Midbrain (tissue), 1 donor: ENCODE data around the gene EDARADD.

Experiments
- DNase-seq: peaks from one replicate; lab custom pipeline; 2025; lab: John Stamatoyannopoulos, UW

Gene EDARADD

DNA sequence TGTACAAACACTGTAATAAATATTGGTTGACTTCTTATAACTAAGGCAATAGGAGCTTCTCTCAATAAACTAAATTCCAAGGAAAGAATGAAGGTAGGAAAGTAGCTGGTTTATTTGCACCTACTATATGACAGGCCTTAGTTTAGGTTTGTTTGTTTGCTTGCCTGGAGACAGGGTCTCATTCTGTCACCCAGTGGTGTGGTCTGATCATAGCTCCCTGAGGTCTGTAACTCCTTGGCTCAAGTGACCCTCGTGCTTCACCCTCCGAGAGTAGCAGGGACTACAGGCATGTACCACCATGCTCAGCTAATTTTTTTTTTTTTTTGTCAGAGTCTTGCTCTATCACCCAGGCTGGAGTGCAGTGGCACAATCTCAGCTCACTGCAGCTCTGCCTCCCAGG is 1.9 kb upstream of the EDARADD start:
- DNase-seq: no peak

DNA sequence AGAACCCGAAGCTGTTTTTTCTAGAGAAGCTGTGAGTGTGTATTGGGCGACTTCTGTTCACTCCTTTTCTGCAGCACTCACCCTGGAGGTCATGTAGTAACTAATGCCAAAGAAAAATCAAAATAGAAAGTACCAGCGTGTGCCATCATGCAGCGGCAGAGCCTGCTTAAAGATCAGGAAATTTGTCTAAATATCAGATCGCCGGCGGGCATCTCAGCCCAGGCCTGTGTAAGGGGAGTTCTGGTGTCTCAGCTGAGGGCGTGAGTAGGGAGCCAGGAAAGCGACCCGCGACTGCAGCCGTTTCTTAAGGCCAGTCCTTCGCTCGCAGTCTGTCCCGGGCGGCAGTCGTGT is 768 bp downstream of the EDARADD start:
- DNase-seq: no peak

DNA sequence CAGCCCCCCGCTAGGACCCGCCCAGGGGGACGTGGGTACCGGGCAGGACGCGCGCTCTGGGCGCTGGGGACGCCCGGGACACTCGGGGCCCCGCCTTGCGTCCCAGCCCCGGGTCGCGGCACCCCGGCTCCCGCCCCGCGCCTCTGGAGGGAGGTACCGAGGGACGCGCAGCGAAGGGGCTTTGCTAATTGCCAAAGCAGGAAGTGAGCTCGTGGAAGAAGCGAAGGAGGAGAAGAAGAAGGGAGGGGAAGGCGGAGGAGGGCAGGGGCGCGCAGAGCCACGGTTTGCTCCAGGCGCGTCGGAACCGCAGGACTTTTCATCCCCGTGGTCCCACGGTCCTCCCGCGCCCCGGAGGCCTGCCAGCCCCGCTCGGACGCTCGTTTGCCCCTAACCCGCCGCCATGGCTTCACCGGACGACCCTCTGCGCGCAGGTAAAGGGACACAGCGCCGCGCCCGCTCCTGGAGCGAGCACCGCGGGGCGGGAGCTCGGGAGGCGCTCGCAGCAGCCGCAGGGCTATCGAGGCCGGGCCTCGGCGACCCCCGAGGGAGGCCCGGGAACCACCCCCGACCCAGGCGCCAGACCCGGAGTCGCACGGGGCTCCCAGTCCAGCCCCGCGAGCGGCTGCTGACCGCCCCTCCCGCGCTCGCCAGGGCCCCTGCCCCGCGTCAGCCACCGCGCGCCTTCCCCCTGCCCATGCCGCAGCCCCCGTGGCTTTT is 1.3 kb downstream of the EDARADD start:
- DNase-seq: no peak

DNA sequence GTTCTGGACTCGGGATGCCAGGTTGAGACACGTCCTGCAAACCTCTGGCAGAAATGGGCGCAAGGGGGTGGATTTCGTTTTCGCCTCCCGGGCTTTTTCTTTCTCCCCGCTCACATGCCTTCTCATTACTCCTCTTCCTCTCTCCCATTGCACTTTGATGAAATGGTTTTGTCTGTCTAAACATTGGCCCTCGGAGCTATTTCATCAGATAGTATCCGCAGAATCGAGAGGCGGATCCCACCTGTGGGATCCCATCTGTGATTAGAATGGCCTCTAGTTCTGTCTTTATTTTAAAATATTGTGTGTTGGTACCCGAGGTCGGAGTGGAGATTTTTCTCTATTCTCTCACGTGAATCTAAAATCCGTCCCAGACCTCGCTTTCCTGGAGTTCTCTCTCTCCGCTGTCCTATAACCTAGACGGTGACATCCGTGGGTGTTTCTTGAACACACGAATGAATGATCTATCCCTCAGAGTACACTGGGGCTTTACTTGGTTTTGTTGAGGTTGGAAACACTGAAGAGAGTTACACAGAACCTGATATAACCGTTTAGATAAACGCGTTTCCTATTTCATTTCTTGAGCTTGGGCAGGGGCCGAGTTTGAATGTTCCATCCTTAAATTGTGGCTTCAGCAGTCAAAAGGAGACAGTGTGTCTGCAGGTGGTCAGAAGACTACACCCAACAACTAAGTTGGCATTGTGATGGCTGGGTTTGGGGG is 2.0 kb downstream of the EDARADD start:
- DNase-seq: no peak

DNA sequence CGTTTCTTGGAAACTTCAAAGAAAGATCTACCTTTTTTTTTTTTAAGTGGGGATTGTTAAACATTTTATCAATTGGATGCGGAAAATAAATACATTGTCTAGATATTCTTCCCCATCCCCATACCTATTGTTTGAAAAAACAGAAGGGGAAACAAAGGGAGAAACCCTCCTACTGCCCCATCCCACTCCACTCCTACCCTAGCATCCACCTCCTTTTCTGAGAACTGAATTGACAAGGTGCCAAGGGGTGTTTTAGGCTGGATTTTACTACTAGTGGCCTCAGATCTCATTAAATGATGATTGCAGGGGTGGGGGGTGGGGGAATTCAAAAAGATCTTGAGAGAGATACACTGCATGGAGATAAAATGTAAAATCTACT is 2.6 kb downstream of the EDARADD start:
- DNase-seq: no peak

DNA sequence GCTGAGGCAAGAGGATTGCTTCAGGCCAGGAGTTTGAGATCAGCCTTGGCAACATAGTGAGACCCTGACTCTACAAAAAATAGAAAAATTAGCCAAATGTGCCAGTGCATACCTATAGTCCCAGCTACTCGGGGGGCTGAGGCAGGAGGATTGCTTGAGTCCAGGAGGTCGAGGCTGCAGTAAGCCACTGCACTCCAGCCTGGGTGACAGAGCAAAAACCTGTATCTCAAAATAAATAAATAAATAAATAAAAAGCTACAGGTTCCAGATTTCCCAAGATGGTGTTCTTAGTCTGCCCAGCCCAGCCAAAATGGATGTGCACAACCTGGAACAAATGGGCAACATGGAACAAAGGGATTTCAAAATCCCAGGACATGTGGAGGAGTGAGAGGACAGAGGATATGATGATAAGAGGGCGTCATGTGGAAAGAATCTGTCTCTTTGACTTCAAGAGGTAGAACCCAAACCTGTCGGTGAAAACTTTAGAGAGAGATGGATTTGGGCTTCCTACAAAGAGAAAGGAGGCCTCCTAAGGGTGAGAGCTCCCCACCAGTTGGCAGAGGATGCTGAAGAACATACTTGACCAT is 3.2 kb downstream of the EDARADD start:
- no peak for DNase-seq

DNA sequence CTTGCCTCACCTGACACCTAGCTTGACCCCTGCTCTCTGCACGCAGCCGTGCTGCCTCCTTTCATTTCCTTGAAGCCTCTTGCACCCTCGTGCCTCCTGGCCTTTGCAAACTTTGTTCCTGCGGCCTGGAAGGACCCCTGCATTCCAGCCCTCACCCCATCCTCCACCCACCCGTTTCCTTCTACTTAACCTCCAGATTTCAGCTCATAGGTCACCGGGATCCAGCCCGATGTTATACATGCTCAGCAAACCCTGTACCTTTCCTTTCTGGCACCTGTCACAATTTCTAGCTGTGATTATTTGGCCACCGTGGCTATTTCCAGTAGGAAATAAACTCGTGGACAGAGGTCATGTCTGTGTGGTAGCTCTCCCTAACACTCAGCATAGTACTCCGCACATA is 4.5 kb downstream of the EDARADD start:
- no peak for DNase-seq

DNA sequence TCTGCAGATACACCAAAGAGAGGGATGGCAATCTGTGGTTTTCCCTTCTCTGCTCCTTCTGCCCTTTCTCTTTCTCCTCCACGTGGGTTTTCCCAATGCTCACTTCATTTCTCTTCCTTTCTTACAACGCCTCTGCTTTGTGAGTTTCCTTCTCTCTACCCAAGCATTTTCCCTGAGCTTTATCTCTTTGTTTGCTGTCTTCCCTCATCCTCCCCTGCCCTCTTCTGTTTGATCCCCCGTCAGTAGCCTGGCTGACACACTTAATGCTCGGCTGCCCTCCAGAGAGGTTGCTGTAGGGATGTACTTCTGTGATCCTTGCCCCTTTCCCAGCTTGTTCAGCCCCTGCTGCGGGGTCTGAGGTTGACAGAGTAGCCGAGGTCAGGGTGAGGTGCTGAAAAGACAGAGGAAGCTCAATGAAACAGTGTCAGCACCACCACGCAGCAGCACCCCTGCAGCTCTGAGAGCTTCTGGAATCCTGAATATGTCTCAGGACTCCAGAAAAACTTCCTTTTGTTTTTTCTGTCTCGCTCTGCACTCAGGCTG is 6.0 kb downstream of the EDARADD start:
- no peak for DNase-seq

DNA sequence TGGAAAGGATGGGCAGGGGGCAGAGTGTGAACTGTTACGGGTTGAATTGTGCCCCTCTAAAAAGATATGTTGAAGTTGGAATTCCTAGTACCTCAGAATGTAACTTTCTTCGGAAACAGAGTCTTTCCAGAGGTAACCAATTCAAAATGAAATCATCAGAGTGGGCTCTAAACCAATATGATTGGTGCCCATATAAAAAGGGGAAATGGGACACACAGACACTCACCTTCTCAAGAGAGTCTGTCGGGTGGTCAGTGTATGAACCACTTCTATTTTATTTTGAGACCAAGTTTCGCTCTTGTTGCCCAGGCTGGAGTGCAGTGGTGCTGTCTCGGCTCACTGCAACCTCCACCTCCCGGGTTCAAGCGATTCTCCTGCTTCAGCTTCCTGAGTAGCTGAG is 7.6 kb downstream of the EDARADD start:
- no peak for DNase-seq

DNA sequence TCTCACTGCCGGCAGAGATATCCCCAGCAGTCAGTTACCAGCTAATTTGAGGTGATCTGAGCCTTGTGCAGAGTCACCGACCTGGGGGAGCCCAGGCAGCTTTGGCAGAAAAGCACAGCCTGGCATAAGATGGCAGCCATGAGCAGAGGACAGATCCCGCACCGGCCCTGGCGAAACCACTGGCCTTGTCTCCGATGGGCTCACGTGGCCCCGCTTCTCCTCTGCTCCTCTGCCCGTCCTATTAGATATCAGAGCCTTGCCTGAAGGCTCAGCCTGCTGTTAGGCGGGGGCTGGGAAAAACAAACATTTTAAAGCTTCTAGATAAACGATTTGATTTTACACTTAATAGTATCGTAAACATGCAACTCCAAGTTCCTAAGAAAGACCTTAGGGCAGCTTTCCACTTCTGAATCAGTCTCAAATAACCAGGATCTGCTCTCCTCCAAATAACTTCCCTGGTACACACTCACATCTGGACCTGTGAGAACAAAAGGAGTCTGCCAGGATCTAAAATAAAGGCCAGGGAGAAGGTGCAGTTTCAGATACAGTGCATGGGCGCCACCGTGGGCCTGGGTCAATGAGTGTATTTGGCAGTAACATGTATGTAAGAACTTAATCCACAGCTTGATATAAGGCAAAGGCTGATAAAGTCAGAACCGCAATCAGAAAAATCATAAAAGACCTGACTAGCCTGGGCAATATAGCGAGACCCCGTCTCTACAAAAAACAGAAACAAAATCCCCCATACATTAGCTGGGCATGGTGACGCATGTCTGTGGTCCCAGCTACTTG is 10.0 kb downstream of the EDARADD start:
- no peak for DNase-seq

DNA sequence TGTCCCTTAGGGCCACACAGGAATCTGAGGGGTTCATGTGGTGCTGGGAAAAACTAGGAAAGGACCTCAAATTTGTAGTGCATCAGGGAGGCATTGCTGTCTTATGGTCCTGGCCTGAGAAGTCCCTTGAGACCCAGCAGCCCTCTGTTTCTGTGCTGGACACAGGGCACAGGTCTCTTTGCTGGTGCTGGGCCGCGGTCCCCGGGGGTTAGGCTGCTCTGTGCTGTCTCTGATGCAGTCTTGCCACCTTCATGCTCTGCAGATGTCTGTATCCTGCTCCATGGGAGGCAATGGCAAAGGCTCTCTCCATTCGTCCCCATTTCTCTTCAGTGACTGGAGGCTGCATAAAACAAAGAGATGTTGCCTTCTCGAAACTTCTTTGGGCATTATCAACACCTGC is 13.0 kb downstream of the EDARADD start:
- DNase-seq: no peak

DNA sequence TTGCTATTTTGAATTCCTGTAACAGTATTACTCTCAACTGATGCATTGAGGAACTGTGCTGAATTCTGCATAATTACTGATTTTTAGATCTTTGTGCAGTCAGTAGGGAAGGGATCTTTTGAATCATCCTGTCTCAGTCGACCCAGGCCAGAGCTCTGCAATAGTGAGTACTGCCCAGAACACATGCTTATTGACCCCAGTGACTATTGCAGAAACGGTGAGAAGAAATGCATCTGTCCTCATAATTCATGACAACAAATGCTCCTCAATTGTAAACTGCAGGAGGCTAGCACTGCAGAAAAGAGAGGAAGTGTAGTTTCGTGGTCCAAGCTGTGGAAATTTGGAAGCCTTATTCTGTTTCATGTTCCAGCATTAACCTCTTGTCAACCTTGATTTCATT is 19.6 kb downstream of the EDARADD start:
- no peak for DNase-seq

DNA sequence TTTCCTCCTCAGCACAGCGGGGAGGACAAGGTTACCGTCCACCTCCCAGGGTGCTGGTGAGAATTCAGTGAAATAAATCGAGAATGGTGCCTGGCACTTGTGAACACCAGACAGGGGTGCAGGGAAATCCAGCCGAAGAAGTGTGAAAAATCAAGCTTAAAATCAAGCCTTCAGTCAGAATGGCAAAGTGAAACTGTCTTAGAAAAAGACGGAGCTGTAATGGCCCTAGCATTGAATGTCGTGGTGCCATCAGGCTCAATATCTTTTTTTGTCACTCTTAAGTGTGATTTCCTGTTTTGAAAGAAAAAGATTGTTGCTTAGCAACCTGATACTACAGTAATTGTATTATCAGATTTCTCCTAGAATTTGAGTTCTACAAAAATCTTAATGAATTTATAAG is 22.1 kb downstream of the EDARADD start:
- no peak for DNase-seq

DNA sequence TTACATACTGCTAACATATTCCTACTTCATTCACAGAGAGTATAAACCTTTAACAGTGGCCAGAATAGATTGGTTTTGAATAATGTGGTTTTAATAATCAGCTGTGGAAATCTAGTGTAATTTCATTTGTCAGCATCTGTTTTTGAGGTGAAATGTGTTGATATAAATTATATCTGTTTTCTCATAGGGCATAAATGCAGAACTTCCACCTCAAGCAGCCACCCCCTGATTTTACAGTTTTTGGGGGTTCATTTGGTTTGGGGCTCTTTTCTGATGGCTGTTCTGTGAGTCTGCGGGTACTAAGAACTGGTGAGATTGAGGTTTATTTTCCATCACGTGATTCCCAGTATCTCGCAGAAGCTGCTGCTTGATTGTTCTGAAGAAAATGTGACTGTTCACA is 23.2 kb downstream of the EDARADD start:
- no peak for DNase-seq

DNA sequence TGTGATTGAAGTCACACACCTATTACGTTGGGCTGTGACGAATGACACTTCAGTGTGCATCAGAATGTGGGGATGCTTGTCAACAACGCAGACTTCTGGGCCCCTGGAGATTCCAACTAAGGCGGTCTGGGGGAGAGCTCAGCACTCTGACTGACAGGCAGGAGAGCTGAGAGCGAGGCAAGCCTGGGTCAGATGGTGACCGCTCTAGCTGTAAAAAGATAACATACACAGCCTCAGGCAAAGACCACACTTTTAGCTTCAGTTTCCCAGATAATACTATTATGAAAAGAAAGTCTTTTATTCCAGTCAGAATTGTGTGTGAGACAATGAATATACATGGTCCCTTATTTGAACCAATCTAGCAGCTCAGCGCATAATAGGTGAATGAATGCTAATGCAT is 25.4 kb downstream of the EDARADD start:
- DNase-seq: no peak

DNA sequence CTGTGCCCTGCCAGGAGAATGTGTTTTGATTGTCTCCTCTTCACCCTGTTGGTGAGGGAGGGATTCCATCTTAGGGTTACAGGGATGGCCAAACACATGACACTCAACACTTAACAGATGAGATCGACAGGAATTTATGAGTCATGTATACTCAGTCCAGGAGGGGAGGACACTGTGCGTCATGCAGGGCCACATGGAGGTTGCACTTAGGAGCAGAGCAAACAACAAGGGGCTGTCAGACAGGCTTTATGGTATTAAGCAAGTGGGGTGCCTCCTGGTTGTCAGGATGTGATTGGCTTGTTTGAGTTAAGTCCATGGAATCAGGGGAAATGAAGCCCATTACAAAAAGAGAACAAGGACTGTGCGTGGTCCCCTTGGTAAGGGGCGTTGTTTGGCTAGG is 26.9 kb downstream of the EDARADD start:
- no peak for DNase-seq

DNA sequence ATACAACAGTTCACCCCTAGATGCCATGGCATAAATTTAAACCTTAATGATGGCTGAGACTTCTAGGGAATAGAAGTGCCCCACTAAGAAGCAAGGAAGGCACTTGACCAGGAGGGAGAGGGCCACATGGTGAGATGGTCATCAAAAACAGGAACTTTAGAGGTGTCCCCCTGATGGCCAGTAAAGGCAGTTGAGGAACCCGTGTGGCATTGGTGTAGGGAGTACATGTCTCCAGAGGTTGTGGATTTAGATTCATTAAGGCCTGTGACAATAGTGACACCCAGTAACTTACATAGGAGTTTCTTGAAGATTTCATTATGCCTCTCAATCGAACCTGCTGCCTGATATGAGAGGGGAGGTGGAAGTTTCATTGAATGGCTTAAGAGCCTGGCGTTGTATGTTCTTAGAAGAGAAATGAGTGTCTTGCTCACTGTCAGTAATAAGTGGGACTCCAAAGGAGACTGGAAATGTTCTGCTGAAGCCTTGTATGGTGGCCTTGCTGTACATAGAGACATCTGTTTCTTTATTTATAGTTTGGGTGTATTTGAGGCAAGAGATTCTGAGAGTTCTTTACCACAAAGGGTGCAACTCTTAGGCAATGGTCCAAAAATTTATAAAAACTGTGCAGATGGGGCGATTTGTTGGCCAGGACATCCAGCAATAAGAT is 27.9 kb downstream of the EDARADD start:
- no peak for DNase-seq

DNA sequence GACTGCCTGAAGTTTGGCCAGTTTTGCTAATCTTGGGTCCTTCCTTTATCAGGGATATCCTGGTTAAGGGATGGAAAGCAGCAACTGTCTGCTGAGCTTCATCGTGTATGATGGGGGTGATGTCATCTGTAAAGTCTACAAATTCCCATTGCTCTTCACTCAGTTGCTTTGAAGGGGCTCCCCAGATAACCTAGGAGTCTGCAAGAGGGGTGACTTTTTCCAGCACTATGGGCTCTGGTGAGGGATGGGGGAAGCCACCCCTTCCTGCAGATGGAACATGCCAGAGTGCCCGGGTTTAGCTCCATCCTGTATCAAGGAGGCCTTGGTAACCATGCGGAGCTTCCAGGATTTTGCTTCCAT is 28.4 kb downstream of the EDARADD start:
- DNase-seq: no peak

DNA sequence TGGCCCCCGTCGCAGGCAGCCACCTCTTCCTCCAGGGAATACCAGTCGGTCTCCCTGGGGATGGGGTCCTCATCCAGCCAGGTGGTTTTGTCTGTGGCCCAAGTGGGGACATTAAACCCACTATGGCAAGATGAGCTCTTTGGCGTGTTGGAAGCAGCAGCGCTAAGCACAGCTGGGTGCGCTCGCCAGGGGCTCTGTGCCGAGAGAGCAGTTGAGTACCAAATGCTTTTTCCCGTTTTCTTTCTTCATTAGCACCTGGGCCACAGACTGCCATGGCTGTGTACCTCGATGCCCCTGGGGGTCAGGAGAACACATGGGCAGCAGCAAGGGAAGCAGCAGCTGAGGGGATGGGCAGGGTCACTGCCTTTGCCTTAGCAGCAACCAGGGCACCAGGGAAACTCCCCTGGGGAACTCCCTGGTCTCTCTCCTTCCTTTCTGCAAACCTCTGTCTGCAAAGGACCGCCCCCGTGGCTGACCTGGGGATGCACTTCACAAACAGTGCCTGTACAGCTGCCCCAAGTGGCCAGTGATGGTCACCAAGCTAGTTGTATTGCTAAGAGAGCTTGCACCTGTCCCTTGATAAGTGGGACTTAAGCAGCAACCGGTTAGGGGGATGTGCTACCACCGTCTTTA is 31.1 kb downstream of the EDARADD start:
- no peak for DNase-seq

DNA sequence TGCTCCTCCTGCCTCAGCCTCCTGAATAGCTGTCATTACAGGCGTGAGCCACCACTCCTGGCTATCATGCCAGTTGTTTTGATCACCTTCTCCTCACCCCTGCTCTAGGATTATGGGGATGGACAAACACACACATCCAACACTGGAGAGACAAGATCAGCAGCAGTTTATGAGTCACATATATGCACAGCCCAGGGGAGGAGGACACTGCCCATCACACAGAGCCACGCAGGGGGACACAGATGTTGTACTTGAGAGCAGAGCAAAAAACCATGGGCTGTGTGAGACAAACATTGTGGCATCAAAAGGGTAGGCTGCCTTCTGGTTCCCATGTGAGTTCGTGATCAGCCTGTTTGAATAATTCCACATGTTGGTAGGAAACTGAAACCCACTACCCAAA is 32.1 kb downstream of the EDARADD start:
- DNase-seq: no peak

DNA sequence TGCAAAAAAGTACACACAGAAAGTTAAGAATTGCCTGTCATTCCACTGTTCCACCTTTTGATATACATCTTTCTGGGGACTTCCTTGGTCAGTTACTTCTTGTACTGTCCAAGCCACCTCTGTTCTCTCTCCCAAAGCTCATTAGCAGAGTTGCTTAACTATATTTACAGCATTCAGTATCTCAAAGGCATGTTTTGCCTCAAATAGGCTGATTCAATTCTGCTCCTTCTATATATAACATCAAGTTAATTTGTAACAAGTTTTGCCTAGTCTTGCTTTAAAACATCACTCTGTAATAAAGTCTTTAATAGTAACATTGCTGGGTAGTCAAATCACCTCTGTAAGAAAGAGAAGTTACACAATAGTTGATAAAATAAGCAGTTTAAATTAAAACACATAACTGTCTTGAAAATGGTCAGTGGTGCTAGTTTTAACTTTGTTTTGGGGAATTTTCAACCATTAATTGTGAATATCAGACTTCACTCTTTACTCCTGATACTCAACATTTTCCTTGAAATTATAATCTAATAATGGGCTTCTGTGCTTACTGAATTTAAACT is 35.7 kb downstream of the EDARADD start:
- DNase-seq: no peak
